NT2/D1 (cell line): ENCODE data around the gene PFDN4.

ENCODE experiments used
- SUZ12 ChIP-seq: IDR thresholded peaks from 2 replicates; pipeline ENCODE4 v1.6.1; 2011; ENCODE audit not compliant: insufficient read length, insufficient read depth; ENCODE audit errors: extremely low read depth
- YY1 ChIP-seq: IDR thresholded peaks from 2 replicates; pipeline ENCODE4 v1.6.1; 2011; ENCODE audit not compliant: insufficient read length, insufficient read depth
- ZNF274 ChIP-seq: IDR thresholded peaks from 2 replicates; pipeline ENCODE4 v1.6.1; 2011; ENCODE audit warnings: mild to moderate bottlenecking, low read depth, low read length

DNA sequence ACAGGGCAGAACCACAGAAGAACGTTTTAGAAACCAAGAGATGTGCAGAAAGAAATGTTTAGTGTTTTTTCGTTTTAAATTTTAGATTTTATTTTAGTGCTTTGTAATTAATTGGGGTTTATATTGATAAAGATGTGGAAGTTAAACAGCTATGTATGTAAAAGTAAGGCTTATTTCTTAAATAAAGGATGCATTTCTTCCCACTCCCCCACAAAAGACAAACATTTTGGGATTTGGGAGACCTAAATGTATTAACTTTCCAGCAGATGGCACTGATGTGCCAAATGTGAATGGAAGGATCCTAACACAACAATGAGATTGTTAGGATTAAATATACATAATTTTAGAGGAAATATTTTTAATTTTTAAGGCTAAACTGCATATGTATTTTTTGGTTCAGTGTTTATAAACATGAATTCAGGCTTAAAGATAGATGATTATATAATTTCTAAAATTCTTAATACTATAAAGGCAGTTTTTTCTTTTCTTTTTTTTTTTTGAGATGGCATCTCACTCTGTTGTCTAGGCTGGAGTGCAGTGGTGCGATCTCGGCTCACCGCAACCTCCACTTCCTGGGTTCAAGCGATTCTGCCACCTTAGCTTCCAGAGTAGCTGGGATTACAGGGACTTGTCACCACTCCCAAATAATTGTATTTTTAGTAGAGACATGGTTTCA is 12.0 kb downstream of the PFDN4 start:
- TF ChIP-seq ZNF274: no peak
- no peak for TF ChIP-seq SUZ12
- TF ChIP-seq YY1: no peak
